Measurements from ENCODE around the gene ZCCHC2. TPM values are rescaled to one million over a fixed set of nuclear protein-coding genes. Genes with fewer than 3 reads are reported as not detected.

Gene ZCCHC2
- total RNA-seq, 4 donors from 2014 or later: 18.9 to 26.1 (median 23.8) TPM

DNA sequence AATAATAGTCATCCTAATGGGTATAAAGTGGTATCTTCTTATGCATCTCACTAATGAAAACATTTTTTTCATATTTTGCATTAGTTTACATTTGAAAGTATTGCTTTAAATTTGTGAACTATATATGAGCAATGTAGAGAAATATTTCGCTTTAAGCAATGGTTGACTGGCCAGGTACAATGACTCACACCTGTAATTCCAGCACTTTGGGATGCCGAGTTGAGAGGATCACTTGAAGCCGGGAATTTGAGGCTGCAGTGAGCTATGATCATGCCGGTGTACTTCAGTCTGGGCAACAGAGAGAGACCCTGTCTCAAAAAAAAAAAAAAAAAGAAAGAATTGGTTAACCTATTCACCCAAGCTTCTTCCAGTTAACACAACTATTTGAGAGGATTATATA, 15.1 kb downstream of the ZCCHC2 start:
- no peak for TF ChIP-seq EP300 (IDR thresholded peaks at IDR 0.05)
- TF ChIP-seq CTCF (IDR thresholded peaks at IDR 0.05): no peak
- no peak for TF ChIP-seq POLR2AphosphoS5 (IDR thresholded peaks at IDR 0.05)
- TF ChIP-seq POLR2A (IDR thresholded peaks at IDR 0.05; ENCODE audit: low read depth): no peak
- Histone ChIP-seq H3K27ac (replicated peaks in 1 of 4) (no peak overlapping the region), H3K36me3 (peaks cover 6 to 28% (median 18%) of the 10 kb centered on the region in 4 donors), H3K4me1 (peaks cover 0 to 45% (median 22%) of the 10 kb centered on the region in 4 donors), H3K27me3 (no peaks in the 10 kb centered on the region), H3K4me3 (no peak overlapping the region), H3K9me3 (no peaks in the 10 kb centered on the region)
- DNase-seq (ENCODE audit: extremely low spot score): no peak
- 98% methylated on average over 4 of the region's 4 CpGs for WGBS
- intact Hi-C loops (cut with DNase I): no loop called here

DNA sequence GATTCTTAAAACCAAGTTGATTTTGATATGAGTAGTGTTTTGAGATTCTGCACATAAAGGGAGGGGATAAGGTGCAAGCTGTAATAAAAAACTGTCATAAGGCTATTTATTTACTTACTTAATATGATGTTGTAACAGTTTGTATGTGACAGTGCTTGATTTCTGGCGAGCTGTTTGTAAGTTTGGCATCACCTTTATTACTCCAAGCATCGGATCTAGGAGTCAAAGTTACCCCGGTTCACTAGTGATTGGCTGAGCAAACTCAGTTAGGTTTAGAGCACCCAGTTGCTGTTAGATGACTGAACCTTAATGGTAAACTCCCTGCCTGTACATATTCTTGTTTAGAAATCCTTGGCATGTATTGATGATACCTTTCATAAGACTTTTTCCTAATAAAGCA, 16.1 kb downstream of the ZCCHC2 start:
- no peak overlapping the region for H3K27ac ChIP-seq (replicated peaks in 1 of 4)
- H3K4me1 ChIP-seq: peaks cover 0 to 38% (median 17%) of the 10 kb centered on the region in 4 donors
- intact Hi-C loops (cut with DNase I): no loop called here
- no peak overlapping the region for H3K4me3 ChIP-seq
- WGBS: 92% methylated on average over 3 of the region's 3 CpGs
- H3K36me3 ChIP-seq: peaks cover 14 to 37% (median 28%) of the 10 kb centered on the region in 4 donors
- TF ChIP-seq EP300 (IDR thresholded peaks at IDR 0.05) (no peak), CTCF (IDR thresholded peaks at IDR 0.05) (no peak), POLR2A (IDR thresholded peaks at IDR 0.05; ENCODE audit: low read depth) (no peak), POLR2AphosphoS5 (IDR thresholded peaks at IDR 0.05) (no peak)
- H3K9me3 ChIP-seq: no peaks in the 10 kb centered on the region
- H3K27me3 ChIP-seq: no peaks in the 10 kb centered on the region
- DNase-seq (ENCODE audit: extremely low spot score): no peak

GRCh38 chr18:62539284-62540165, 16.7 kb downstream of the ZCCHC2 start:
- Histone ChIP-seq H3K4me3 (no peak overlapping the region), H3K27ac (replicated peaks in 1 of 4) (no peak overlapping the region), H3K27me3 (no peaks in the 10 kb centered on the region), H3K4me1 (peaks cover 0 to 32% (median 16%) of the 10 kb centered on the region in 4 donors), H3K36me3 (peaks cover 14 to 40% (median 32%) of the 10 kb centered on the region in 4 donors), H3K9me3 (no peaks in the 10 kb centered on the region)
- 91% methylated on average over 11 of the region's 11 CpGs for WGBS
- no peak for DNase-seq (ENCODE audit: extremely low spot score)
- TF ChIP-seq EP300 (IDR thresholded peaks at IDR 0.05): no peak
- intact Hi-C loops (cut with DNase I): no loop called here

- Histone ChIP-seq H3K36me3 (peaks cover 25 to 75% (median 63%) of the 10 kb centered on the region in 4 donors), H3K27ac (replicated peaks in 1 of 4) (no peak overlapping the region), H3K4me1 (peaks cover 0 to 13% (median 5%) of the 10 kb centered on the region in 4 donors), H3K4me3 (no peak overlapping the region), H3K27me3 (no peaks in the 10 kb centered on the region), H3K9me3 (no peaks in the 10 kb centered on the region)
- no peak for DNase-seq (ENCODE audit: extremely low spot score)
- intact Hi-C loops (cut with DNase I): no loop called here
- WGBS: 90% methylated on average over 7 of the region's 7 CpGs
- TF ChIP-seq CTCF (IDR thresholded peaks at IDR 0.05) (no peak), POLR2A (IDR thresholded peaks at IDR 0.05; ENCODE audit: low read depth) (no peak)
These were observed 20.2 kb downstream of the ZCCHC2 start for GRCh38 chr18:62543021-62543420.

DNA sequence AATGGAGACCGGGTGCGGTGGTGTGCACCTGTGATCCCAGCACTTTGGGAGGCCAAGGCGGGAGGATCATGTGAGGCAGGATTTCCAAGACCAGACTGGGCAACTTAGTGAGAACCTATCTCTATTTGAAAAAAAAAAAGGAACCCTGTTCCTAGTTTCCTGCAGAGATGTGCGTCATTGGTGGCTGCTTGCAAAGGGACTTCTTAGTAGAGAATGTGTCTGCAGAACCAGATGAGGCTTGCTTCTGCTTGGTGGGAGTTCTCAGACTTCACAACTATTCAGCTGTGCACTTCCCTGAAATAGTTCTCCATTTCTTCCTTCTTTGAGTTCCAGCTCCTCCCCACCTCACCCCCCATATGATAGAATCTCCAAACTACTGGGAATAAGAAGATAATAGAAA, 22.3 kb downstream of the ZCCHC2 start:
- Histone ChIP-seq H3K9me3 (no peaks in the 10 kb centered on the region), H3K4me3 (no peak overlapping the region), H3K27ac (replicated peaks in 1 of 4) (no peak overlapping the region), H3K4me1 (peaks cover 0 to under 1% (median 0%) of the 10 kb centered on the region in 4 donors), H3K36me3 (peaks cover 27 to 80% (median 59%) of the 10 kb centered on the region in 4 donors), H3K27me3 (no peaks in the 10 kb centered on the region)
- TF ChIP-seq POLR2AphosphoS5 (IDR thresholded peaks at IDR 0.05) (no peak), CTCF (IDR thresholded peaks at IDR 0.05) (no peak), EP300 (IDR thresholded peaks at IDR 0.05) (no peak), POLR2A (IDR thresholded peaks at IDR 0.05; ENCODE audit: low read depth) (no peak)
- 93% methylated on average over 4 of the region's 4 CpGs for WGBS
- DNase-seq (ENCODE audit: extremely low spot score): no peak
- intact Hi-C loops (cut with DNase I): no loop called here
